Neural crest cell (in vitro differentiated cells): ENCODE measurements around the gene GIMAP8. TPM values are rescaled to one million over a fixed set of nuclear protein-coding genes. Genes with fewer than 3 reads are reported as not detected.

ENCODE experiments used
- DNase-seq: peaks from one replicate; pipeline ENCODE4 v3.0.0; 2021; ENCODE audit warnings: low read depth, mixed read lengths, low spot score
- H3K27ac Mint-ChIP-seq: one replicate; pipeline ENCODE4 v1.8.0; 2021; ENCODE audit warnings: mild to moderate bottlenecking, mixed read lengths; ENCODE audit not compliant: unreplicated experiment
- H3K27me3 Mint-ChIP-seq: 2 replicates; pipeline ENCODE4 v1.8.0; 2021; ENCODE audit warnings: low read depth, mild to moderate bottlenecking, mixed read lengths
- H3K36me3 Mint-ChIP-seq: 2 replicates; pipeline ENCODE4 v1.8.0; 2021; ENCODE audit warnings: low read depth, mild to moderate bottlenecking, mixed read lengths
- H3K4me1 Mint-ChIP-seq: 2 replicates; pipeline ENCODE4 v1.8.0; 2021; ENCODE audit warnings: mixed read lengths
- H3K4me3 Mint-ChIP-seq: one replicate; pipeline ENCODE4 v1.8.0; 2021; ENCODE audit warnings: mild to moderate bottlenecking, mixed read lengths
- H3K9me3 Mint-ChIP-seq: 2 replicates; pipeline ENCODE4 v1.8.0; 2021; ENCODE audit warnings: mixed read lengths
- CTCF ChIP-seq: fragments of 200-600 bp; sonication (generic); conservative IDR thresholded peaks from 2 replicates; pipeline ENCODE4 v1.5.0; 2021; ENCODE audit warnings: antibody characterized with exemption, mild to moderate bottlenecking
- total RNA-seq: library from RNA; stranded (reverse); gene quantifications from 2 replicates; pipeline ENCODE4 v1.2.1, GENCODE V29; 2021

The GIMAP8 gene
- total RNA-seq, 1 donor from 2014 or later: not detected

DNA sequence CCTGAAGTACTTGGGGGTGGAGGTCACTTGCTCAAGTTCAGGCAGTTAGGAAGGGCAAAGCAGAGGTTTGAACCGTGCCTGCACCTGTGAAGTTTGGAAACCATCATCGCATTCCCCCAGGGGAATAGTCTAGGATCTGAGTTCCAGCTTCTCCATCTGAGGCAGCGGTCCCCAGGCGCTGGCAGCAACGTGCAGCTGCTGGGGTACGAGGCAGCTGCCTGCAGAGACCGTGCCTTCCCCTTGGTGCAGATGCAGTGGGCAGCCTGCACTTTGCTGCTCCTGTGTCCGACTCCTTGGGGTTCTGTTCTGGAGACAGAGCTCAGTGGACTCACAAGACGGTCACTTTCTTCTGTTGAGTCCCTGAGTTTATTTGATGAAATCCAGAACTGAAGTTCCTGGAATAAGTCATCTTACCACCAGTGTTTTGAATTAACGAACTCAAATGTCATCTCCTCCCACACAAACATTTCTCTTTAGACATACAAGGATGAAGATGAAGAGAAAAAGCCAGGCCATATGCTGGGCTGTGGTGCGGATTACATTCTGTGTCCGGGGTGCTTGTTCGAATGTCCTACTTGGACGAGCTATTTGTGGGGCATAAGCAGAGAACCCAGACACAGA is 19.9 kb upstream of the GIMAP8 start:
- Mint-ChIP-seq H3K27ac (no peak overlapping the region), H3K27me3 (no peaks in the 10 kb centered on the region), H3K36me3 (no peaks in the 10 kb centered on the region), H3K9me3 (peaks cover 5% of the 10 kb centered on the region), H3K4me3 (no peak overlapping the region), H3K4me1 (peaks cover 14% of the 10 kb centered on the region)
- no peak for DNase-seq
- TF ChIP-seq CTCF: no peak

- peaks cover 5% of the 10 kb centered on the region for H3K9me3 Mint-ChIP-seq
- H3K27ac Mint-ChIP-seq: no peak overlapping the region
- no peaks in the 10 kb centered on the region for H3K36me3 Mint-ChIP-seq
- DNase-seq: no peak
- H3K4me3 Mint-ChIP-seq: no peak overlapping the region
- TF ChIP-seq CTCF: no peak
- H3K4me1 Mint-ChIP-seq: peaks cover 14% of the 10 kb centered on the region
- no peaks in the 10 kb centered on the region for H3K27me3 Mint-ChIP-seq
Observed at GRCh38 chr7:150431839-150432658, 18.4 kb upstream of the GIMAP8 start.

- H3K27me3 Mint-ChIP-seq: no peaks in the 10 kb centered on the region
- H3K4me1 Mint-ChIP-seq: peaks cover 8% of the 10 kb centered on the region
- H3K9me3 Mint-ChIP-seq: peaks cover 5% of the 10 kb centered on the region
- no peak overlapping the region for H3K4me3 Mint-ChIP-seq
- no peaks in the 10 kb centered on the region for H3K36me3 Mint-ChIP-seq
- TF ChIP-seq CTCF: no peak
- no peak for DNase-seq
- H3K27ac Mint-ChIP-seq: no peak overlapping the region
Observed at GRCh38 chr7:150432915-150433892, 17.2 kb upstream of the GIMAP8 start.

DNA sequence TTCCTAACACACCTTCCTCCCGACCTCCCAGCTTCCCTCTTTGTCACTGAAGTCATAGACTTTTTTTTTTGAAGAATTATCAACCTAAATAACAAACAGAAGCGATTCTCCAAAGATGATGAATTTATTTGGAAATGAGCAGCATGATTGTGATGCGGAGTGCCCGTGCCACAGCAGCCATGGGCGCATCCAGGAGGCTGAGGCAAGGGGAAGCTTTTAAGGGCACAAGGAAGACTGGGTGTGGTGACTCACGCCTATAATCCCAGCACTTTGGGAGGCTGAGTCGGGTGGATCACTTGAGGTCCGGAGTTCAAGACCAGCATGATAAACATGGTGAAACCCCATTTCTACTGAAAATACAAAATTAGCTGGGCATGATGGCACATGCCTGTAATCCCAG is 16.2 kb upstream of the GIMAP8 start:
- no peak overlapping the region for H3K4me3 Mint-ChIP-seq
- no peak overlapping the region for H3K27ac Mint-ChIP-seq
- H3K4me1 Mint-ChIP-seq: peaks cover under 1% of the 10 kb centered on the region
- H3K27me3 Mint-ChIP-seq: no peaks in the 10 kb centered on the region
- H3K36me3 Mint-ChIP-seq: no peaks in the 10 kb centered on the region
- TF ChIP-seq CTCF: no peak
- DNase-seq: no peak
- H3K9me3 Mint-ChIP-seq: peaks cover 5% of the 10 kb centered on the region

- no peak for DNase-seq
- H3K36me3 Mint-ChIP-seq: no peaks in the 10 kb centered on the region
- peaks cover 5% of the 10 kb centered on the region for H3K9me3 Mint-ChIP-seq
- H3K27ac Mint-ChIP-seq: no peak overlapping the region
- H3K4me1 Mint-ChIP-seq: no peaks in the 10 kb centered on the region
- no peak for TF ChIP-seq CTCF
- no peaks in the 10 kb centered on the region for H3K27me3 Mint-ChIP-seq
- H3K4me3 Mint-ChIP-seq: no peak overlapping the region
Observed at GRCh38 chr7:150435047-150435389, 15.4 kb upstream of the GIMAP8 start.
